Peyer's patch (tissue), 4 donors: ENCODE data around the gene TTC21B.

Source experiments
- CTCF ChIP-seq, 6 experiments: fragments of 450-650 bp in 4 of 6; fragments of 200-600 bp in 2 of 6; sonication (generic) in 1 of 6; IDR thresholded peaks; one replicate each; pipeline ENCODE4 v1.5.1; 2017 to 2019; ENCODE audit warnings: antibody characterized with exemption in 6 of 6, mild to moderate bottlenecking in 3 of 6, moderate library complexity in 1 of 6
- POLR2A ChIP-seq, 2 donors: fragments of 450-650 bp; IDR thresholded peaks; one replicate each; pipeline ENCODE4 v1.5.1; 2017; ENCODE audit warnings: antibody characterized with exemption in 2 of 2, mild to moderate bottlenecking in 2 of 2, moderate library complexity in 2 of 2

- TF ChIP-seq CTCF (IDR thresholded peaks at IDR 0.05) (no peak), POLR2A (IDR thresholded peaks at IDR 0.05) (no peak)
Observed at GRCh38 chr2:165872101-165872791, 81.3 kb downstream of the TTC21B start.
